ENCODE data around the gene DSC1. TPM values are rescaled to one million over a fixed set of nuclear protein-coding genes. Genes with fewer than 3 reads are reported as not detected.

DSC1 gene
- total and polyA plus RNA-seq, 2 of the 13 experiments (the other 11 are each of a cell fraction or from before 2014, with no cell fraction given) = not detected

- peak; percentile 59; the same call in 1 of the 2 replicates for TF ChIP-seq SALL1 (CRISPR knock-in tag; IDR thresholded peaks at IDR 0.05)
- no peak for TF ChIP-seq TMF1 (CRISPR knock-in tag; IDR thresholded peaks at IDR 0.05; ENCODE audit: low read depth)
- TF ChIP-seq ZHX1 (CRISPR knock-in tag; IDR thresholded peaks at IDR 0.05; ENCODE audit: low read depth) = no peak
- no peak for TF ChIP-seq ZNF326 (CRISPR knock-in tag; IDR thresholded peaks at IDR 0.05; ENCODE audit: borderline replicate concordance)
- 0 out of 2 replicates have a peak, but pooled peaks have one; percentile 50 for TF ChIP-seq ZBTB49 (CRISPR knock-in tag; IDR thresholded peaks at IDR 0.05; ENCODE audit: borderline replicate concordance)
- no peak for TF ChIP-seq RNF219 (CRISPR knock-in tag; IDR thresholded peaks at IDR 0.05)
- TF ChIP-seq ZNF280B (CRISPR knock-in tag; IDR thresholded peaks at IDR 0.05; ENCODE audit: borderline replicate concordance) = 0 out of 2 replicates have a peak, but pooled peaks have one; percentile 68
- no peak for TF ChIP-seq HNRNPLL (IDR thresholded peaks at IDR 0.05; ENCODE audit: low read depth, low read length, poor library complexity, severe bottlenecking)
- no peak for TF ChIP-seq YEATS2 (CRISPR knock-in tag; IDR thresholded peaks at IDR 0.05; ENCODE audit: borderline replicate concordance)
- peak; percentile 81 to 84 for TF ChIP-seq POLR2A (IDR thresholded peaks at IDR 0.05; ENCODE audit: insufficient read depth in 1 of 2, low read depth in 2 of 2, low read length in 2 of 2)
- TF ChIP-seq FOXA1 (IDR thresholded peaks at IDR 0.05) = no peak
- no peak for TF ChIP-seq FOXA1 (CRISPR knock-in tag; IDR thresholded peaks at IDR 0.05)
- peak; percentile 73; the same call in 1 of the 2 replicates for TF ChIP-seq ZNF800 (CRISPR knock-in tag; IDR thresholded peaks at IDR 0.05)
- no peak for TF ChIP-seq DR1 (CRISPR knock-in tag; IDR thresholded peaks at IDR 0.05)
- TF ChIP-seq MEIS2 (CRISPR knock-in tag; IDR thresholded peaks at IDR 0.05) = 0 out of 2 replicates have a peak, but pooled peaks have one; percentile 53
- TF ChIP-seq NFKBIZ (CRISPR knock-in tag; IDR thresholded peaks at IDR 0.05) = no peak
- no peak for TF ChIP-seq NKX3-1 (CRISPR knock-in tag; IDR thresholded peaks at IDR 0.05)
Measured at GRCh38 chr18:31102025-31102684, 60.5 kb downstream of the DSC1 start, which contains the start of gene DSC2 (continued).

All from HepG2 (cell line).